COLO668 (cell line): ENCODE data around the gene L3MBTL3.
"Not testable (repeated sequence)": the region's sequence is repeated elsewhere in the genome, so short reads cannot be mapped to it uniquely, and the experiment has no call there.

ENCODE experiments used
- DNase-seq: peaks from one replicate; lab custom pipeline; 2025; ENCODE audit not compliant: unreplicated experiment; lab: John Stamatoyannopoulos, UW

L3MBTL3 gene

DNA sequence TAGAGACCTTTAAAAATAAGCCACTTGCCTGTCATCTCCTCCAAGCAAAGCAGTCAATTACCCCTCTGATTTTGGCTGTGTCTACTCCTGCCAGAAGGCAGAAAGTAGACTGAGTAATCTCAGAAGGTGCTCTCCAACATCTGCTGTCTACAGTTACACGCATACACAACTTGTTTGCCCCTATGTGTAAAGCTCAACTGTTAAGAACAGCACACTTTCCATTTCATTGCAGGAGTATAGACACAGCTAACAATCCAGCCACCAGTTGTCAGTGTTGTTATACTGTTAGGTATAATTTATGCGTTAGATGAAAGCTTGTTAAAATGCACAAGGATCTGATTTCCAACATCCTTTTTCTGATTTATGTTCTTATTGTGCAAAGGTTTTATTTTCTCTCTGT lies 116.2 kb downstream of the L3MBTL3 start:
- no peak for DNase-seq

DNA sequence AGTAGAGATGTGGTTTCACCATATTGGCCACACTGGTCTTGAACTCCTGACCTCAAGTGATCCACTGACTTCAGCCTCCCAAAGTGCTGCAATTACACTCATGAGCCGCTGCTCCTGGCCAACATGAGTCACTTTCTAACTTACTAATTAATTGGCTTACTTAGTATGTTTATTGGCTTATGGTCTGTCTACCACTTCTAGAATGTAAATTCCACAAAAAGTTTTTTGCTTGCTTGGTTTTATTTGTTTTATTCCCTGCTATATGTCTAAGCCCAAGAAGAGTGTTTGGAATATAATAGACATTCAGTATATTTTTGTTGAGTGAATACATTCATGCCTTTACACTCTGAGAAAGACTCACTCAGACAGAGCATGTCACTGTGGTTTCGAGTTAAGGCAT lies 118.4 kb downstream of the L3MBTL3 start:
- no peak for DNase-seq

DNA sequence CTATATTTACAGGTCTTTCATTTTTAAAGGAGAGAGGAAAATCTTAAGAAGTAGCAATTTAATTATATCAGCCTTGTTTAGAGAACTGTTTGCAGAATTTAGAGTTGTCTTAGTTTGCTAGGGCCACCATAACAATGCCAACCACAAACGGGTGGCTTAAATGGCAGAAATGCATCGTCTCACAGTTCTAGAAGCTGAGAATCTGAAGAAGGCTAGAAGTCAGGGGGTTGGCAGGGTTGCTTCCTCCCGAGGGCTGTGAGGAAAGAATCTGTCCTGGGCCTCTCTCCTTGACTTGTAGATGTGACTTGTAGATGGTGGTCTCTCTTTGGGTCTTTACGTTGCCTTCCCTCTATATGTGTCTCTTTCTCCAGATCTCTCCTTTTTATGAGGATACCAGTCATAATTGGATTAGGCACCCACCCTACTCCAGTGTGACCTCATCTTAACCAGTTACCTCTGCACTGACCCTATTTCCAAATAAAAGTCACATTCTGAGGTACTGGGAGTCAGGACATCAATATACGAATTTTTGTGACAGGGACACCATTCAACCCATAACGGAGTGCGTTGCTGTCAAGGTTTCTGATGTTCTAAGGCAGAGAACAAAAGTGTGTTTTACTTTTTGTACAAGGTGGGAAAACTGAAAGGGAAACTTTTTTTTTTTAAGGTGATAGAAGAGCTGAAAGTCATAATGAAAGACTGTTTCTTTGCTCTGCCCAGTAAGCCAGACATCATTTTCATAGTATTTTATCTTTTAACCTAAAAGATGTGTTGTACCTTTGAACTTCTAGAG lies 119.9 kb downstream of the L3MBTL3 start:
- no peak for DNase-seq

- DNase-seq: no peak
Observed at GRCh38 chr6:130138909-130139242, 120.5 kb downstream of the L3MBTL3 start.

- DNase-seq: no peak
Observed at GRCh38 chr6:130140084-130140483, 121.7 kb downstream of the L3MBTL3 start.

- no peak for DNase-seq
Observed at GRCh38 chr6:130143709-130144108, 125.3 kb downstream of the L3MBTL3 start.

- DNase-seq: no peak
Observed at GRCh38 chr6:130147111-130147510, 128.7 kb downstream of the L3MBTL3 start.

DNA sequence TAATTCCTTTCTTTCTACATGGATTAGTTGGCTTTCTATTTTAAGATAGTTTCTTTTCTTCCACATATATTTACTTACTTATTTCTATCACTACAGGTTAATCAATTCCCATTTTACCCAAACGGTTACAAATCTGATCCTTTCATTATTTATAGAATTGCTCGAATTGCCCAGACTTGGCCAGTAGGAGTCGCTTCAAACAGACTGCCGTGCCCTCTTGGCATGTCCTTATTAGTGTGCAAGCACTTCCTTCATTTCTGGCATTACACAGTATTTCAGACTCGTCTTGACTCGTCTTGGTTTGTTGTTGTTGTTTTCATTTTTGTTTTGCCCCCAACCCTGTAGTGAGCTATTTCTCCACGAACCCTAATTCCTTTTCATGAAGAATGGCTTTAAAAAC lies 129.8 kb downstream of the L3MBTL3 start:
- no peak for DNase-seq

GRCh38 chr6:130149016-130149415 lies 130.6 kb downstream of the L3MBTL3 start:
- DNase-seq: not testable (repeated sequence)

DNA sequence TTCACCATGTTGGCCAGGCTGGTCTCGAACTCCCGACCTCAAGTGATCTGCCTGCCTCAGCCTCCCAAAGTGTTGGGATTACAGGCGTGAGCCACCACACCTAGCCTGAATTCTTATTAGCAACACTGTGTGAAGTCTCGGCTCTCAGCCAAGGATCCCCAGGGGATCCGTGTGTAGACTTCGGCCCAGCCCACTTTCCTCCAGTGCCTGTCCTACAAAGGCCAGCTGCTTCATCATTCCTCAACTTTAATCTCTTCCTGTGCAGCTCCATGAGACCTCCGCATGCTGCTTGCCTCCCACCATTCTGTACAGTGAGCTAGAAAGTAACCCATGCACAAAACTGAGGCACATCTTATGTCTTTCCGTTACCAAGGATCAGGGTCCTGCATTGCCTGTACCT lies 132.5 kb downstream of the L3MBTL3 start:
- DNase-seq: no peak

DNA sequence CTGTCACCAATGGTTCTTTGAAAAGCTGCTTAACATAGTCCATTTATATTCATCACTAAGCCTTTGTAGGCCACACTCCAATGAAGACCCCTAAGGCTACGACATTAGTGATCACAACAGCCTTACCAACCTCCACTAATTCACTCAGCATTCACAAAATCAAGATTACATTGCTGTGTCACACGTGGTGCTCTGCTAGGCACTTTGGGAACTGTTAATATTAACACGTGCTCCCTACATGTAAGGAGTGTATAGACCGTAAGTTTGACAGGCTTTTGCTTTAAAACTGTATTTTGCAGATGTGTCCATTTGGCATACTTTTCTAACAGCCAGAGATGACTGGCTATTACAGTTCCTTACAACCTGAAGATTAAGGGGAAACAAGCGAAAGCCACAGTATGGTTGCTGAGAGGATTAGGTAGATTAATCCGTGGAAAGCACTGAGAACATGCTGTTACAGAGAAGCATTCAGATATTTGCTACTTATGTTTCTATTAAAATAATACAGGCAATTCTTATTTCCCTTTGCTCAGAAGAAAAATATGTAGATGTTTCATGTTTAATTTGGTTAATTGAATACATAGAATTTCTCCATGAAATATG lies 134.6 kb downstream of the L3MBTL3 start:
- no peak for DNase-seq

DNA sequence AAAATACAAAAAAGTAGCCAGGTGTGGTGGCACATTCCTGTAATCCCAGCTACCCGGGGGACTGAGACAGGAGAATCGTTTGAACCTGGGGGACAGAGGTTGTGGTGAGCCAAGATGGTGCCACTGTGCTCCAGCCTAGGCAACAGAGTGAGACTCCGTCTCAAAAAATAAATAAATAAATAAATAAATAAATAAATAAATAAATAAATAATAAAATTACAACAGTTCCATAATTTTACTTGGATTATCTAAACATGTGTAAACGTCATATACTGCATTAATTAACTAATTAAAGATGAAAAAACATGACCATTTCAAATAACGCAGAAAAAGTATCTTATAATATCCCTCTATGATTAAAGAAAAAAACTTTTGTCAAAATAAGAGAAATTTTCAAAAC lies 138.5 kb downstream of the L3MBTL3 start:
- DNase-seq: no peak

GRCh38 chr6:130158056-130158455 lies 139.7 kb downstream of the L3MBTL3 start:
- DNase-seq: no peak

GRCh38 chr6:130158548-130158947 lies 140.2 kb downstream of the L3MBTL3 start:
- no peak for DNase-seq

DNA sequence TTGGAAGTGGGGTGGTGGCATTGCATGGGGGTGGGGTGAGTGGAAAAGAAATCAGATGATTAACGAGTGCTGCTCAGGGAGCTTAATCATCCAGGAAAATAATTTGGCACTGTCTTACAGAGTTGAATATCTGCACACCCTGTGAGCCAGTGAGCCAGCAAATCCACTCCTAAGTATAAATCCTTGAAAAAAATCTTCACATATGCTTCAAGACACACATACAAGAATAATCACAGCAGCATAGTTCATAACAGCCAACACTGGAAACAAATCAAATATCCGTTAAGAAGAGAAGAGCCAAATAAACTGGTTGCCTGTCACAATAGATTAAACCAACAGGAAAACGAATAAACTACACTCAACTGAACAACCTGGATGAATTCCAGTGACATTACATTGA lies 141.6 kb downstream of the L3MBTL3 start:
- no peak for DNase-seq

DNA sequence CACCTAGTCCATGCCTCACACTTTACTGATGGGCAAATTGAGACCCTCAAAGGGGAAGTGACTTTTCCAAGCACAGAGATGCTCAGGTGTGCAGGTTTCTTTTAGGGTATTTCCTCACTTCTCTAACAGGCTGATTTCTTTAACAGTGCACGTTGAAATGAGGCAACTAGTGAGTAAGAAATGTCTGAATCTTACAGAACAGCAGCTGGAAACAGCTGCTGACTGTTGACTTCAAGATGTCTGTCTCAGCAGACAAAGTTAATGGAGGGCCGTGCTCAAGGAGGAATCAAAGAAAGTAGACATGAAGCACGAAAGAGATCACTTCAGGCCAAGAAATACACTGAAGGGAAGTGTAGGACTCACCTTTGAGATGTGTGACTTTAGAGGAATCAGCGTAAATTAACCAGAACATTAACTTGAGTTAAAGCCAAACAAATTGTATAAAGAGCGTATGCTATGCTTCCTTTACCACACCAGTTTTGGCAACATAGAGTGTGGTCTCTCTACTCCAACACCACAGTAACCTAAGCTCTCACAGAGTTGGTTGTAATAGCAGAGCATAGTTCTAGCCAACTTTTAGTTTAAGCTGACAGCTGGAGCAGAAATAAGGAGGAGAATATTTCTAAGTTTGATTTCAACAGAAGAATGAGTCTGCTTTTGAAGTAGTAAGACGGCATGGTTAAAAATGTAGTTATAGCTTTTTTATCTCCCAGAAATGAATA lies 143.5 kb downstream of the L3MBTL3 start:
- DNase-seq: no peak

DNA sequence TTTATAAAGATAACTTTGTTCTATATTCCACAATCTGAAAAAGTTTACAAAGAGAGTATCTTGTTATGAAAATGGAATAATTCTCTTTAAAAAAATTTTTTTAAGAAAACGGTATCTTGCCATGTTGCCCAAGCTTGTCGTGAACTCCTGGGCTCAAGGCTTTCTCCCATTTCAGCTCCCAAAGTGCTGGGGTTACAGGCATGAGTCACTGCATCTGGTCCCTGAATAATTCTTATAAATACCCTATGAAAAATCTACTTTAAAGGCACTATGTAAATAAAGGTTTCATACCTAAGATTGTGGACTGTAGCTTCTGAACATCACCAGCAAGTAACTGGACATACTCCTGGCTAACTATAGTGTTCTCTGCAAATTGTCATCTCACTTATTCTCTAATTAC lies 144.0 kb downstream of the L3MBTL3 start:
- DNase-seq: no peak

DNA sequence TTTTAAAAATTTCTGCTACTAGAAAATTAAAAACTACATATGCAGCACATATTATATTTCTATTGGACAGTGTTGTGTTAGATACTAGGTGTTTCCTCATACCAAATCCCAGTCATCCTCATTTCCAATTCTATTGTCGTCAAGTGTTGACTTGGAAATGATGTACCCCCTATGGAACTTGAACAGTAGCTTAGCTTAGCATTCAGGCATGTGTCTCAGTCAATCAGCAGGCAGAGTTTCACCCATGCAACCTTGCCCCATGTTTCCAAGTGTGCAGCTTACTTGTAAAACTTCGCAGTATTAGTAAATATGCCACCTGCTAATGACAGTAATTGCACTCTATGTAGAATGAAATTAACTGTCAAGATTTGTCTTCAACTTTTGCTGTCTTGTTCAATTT lies 144.9 kb downstream of the L3MBTL3 start:
- DNase-seq: no peak

- DNase-seq: no peak
Observed at GRCh38 chr6:130164251-130164650, 145.9 kb downstream of the L3MBTL3 start.

GRCh38 chr6:130167655-130168054 lies 149.3 kb downstream of the L3MBTL3 start:
- no peak for DNase-seq

DNA sequence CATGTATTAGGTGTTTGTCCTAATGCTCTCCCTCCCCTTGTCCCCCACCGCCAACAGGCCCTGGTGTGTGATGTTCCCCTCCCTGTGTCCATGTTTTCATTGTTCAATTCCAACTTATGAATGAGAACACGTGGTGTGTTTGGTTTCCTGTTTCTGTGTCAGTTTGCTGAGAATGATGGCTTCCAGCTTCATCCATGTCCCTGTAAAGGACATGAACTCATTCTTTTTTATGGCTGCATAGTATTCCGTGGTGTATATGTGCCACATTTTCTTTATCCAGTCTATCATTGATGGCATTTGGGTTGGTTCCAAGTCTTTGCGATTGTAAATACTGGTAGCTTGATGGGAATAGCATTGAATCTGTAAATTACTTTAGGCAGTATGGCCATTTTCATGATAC lies 151.8 kb downstream of the L3MBTL3 start:
- not testable (repeated sequence) for DNase-seq

DNA sequence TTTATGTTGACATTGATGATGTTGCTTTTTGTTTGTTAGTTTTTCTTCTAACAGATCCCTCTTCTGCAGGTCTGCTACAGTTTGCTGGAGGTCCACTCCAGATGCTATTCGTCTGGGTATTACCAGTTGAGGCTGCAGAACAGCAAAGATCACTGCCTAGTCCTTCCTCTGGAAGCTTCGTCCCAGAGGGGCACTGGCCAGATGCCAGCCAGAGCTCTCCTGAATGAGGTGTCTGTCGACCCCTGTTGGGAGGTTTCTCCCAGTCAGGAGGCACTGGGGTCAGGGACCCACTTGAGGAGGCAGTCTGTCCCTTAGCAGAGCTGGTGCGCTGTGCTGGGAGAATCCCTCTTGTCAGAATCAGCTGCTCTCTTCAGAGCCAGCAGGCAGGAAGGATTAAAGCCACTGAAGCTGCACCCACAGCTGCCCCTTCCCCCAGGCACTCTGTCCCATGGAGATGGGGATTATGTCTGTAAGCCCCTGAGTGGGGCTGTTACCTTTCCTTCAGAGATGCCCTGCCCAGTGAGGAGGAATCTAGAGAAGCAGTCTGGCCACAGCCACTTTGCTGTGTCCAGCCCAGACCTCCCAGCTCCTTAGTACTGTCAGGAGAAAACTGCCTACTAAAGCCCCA lies 155.1 kb downstream of the L3MBTL3 start:
- DNase-seq: not testable (repeated sequence)
